22Rv1 (cell line): ENCODE results near the gene ENO2.

Source experiments
- ZFX ChIP-seq: fragments of 450-650 bp; IDR thresholded peaks from 2 replicates; pipeline ENCODE4 v1.6.1; 2017; ENCODE audit warnings: antibody characterized with exemption, borderline replicate concordance
- TF ChIP-seq, protein P1 (sequence below): fragments of 450-650 bp; IDR thresholded peaks from 2 replicates; pipeline ENCODE4 v1.5.1; 2017; ENCODE audit warnings: mild to moderate bottlenecking

- TF ChIP-seq, protein P1, sequence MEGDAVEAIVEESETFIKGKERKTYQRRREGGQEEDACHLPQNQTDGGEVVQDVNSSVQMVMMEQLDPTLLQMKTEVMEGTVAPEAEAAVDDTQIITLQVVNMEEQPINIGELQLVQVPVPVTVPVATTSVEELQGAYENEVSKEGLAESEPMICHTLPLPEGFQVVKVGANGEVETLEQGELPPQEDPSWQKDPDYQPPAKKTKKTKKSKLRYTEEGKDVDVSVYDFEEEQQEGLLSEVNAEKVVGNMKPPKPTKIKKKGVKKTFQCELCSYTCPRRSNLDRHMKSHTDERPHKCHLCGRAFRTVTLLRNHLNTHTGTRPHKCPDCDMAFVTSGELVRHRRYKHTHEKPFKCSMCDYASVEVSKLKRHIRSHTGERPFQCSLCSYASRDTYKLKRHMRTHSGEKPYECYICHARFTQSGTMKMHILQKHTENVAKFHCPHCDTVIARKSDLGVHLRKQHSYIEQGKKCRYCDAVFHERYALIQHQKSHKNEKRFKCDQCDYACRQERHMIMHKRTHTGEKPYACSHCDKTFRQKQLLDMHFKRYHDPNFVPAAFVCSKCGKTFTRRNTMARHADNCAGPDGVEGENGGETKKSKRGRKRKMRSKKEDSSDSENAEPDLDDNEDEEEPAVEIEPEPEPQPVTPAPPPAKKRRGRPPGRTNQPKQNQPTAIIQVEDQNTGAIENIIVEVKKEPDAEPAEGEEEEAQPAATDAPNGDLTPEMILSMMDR = no peak
- TF ChIP-seq ZFX = no peak
These were observed 2.0 kb upstream of the ENO2 start for GRCh38 chr12:6912164-6912935.
